IMR-90 (cell line): Measurements from ENCODE around the gene EID3. TPM values are rescaled to one million over a fixed set of nuclear protein-coding genes. Genes with fewer than 3 reads are reported as not detected.

Source experiments
- ATAC-seq: fragments of 200-7000 bp; cut with Tn5 transposase; 2 replicates; pipeline ENCODE4 v1.9.1; 2020; ENCODE audit warnings: low read depth, mild to moderate bottlenecking, moderate library complexity
- BruUV-seq: library from RNA; stranded (reverse); fragments of 400-500 nt; replicated peaks from 2 replicates; lab custom pipeline; 2021; lab: Mats Ljungman, UMichigan
- CTCF ChIA-PET: fragments of 300-600 bp; formaldehyde crosslinking; extraction: SDS; loops from one replicate; lab custom pipeline; 2021; ENCODE audit warnings: antibody characterized with exemption; lab: Yijun Ruan, JAX
- POLR2A ChIA-PET: fragments of 300-600 bp; sonication (Branson Sonifier 250); formaldehyde crosslinking; loops from one replicate; lab custom pipeline; 2022; ENCODE audit warnings: antibody characterized with exemption; ENCODE audit not compliant: unreplicated experiment; lab: Charles Lee
- DNase-seq: peaks from one replicate; pipeline ENCODE4 v3.0.0; 2013
- H2AFZ ChIP-seq: replicated peaks from 2 replicates; pipeline ENCODE3; 2013; ENCODE audit warnings: low read length, mild to moderate bottlenecking; ENCODE audit not compliant: poor library complexity
- H2AK5ac ChIP-seq: 2 replicates; pipeline ENCODE4 v1.6.1; 2013; ENCODE audit warnings: low read depth, low read length, inconsistent platforms
- H2AK9ac ChIP-seq: replicated peaks from 2 replicates; pipeline ENCODE3; 2013; ENCODE audit warnings: mild to moderate bottlenecking, low read depth, low read length, moderate library complexity; ENCODE audit not compliant: poor library complexity
- H2BK120ac ChIP-seq: 2 replicates; pipeline ENCODE4 v1.6.1; 2013; ENCODE audit warnings: low read depth, low read length, inconsistent platforms
- H2BK15ac ChIP-seq: 3 replicates; pipeline ENCODE4 v1.6.1; 2013; ENCODE audit warnings: low read depth, low read length, inconsistent platforms
- H2BK20ac ChIP-seq: 2 replicates; pipeline ENCODE4 v1.6.1; 2013; ENCODE audit warnings: low read depth, mild to moderate bottlenecking, inconsistent platforms, low read length, moderate library complexity
- H2BK5ac ChIP-seq: 2 replicates; pipeline ENCODE4 v1.6.1; 2013; ENCODE audit warnings: mild to moderate bottlenecking, low read depth, low read length, inconsistent platforms; ENCODE audit not compliant: poor library complexity, severe bottlenecking
- H3K14ac ChIP-seq: replicated peaks from 2 replicates; pipeline ENCODE4 v1.6.1; 2013; ENCODE audit warnings: low read depth, low read length, inconsistent platforms
- H3K18ac ChIP-seq: 2 replicates; pipeline ENCODE4 v1.6.1; 2013; ENCODE audit warnings: low read depth, low read length, control low read depth
- H3K23ac ChIP-seq: 2 replicates; pipeline ENCODE4 v1.6.1; 2013; ENCODE audit warnings: low read depth, low read length, inconsistent platforms
- H3K27ac ChIP-seq: 2 replicates; pipeline ENCODE4 v1.5.1; 2013; ENCODE audit warnings: mild to moderate bottlenecking, control low read depth, low read length; ENCODE audit not compliant: insufficient read depth
- H3K27me3 ChIP-seq: 2 replicates; pipeline ENCODE4 v1.6.1; 2013; ENCODE audit warnings: low read length; ENCODE audit not compliant: control insufficient read depth, insufficient read depth
- H3K36me3 ChIP-seq: 2 replicates; pipeline ENCODE4 v1.6.1; 2013; ENCODE audit warnings: low read length, mixed read lengths; ENCODE audit not compliant: control insufficient read depth, insufficient read depth
- H3K4ac ChIP-seq: 2 replicates; pipeline ENCODE4 v1.6.1; 2013; ENCODE audit warnings: low read depth, low read length, inconsistent platforms
- H3K4me1 ChIP-seq: 2 replicates; pipeline ENCODE4 v1.6.1; 2013; ENCODE audit warnings: low read length, mixed read lengths; ENCODE audit not compliant: control insufficient read depth, insufficient read depth
- H3K4me2 ChIP-seq: 2 replicates; pipeline ENCODE4 v1.6.1; 2013; ENCODE audit warnings: low read depth, mild to moderate bottlenecking, control low read depth, low read length, moderate library complexity
- H3K4me3 ChIP-seq: 2 replicates; pipeline ENCODE4 v1.5.1; 2013; ENCODE audit warnings: low read depth, mild to moderate bottlenecking, control low read depth, low read length, moderate library complexity; ENCODE audit not compliant: insufficient read depth
- H3K56ac ChIP-seq: 2 replicates; pipeline ENCODE4 v1.6.1; 2013; ENCODE audit warnings: low read length, inconsistent platforms; ENCODE audit not compliant: insufficient read depth; ENCODE audit errors: extremely low read depth
- H3K79me1 ChIP-seq, 2 experiments: 2 replicates each; pipeline ENCODE4 v1.6.1; 2013; ENCODE audit warnings: low read length in 2 of 2, inconsistent platforms in 1 of 2, low read depth in 1 of 2
- H3K9ac ChIP-seq: 2 replicates; pipeline ENCODE4 v1.6.1; 2013; ENCODE audit warnings: low read depth, low read length, control low read depth
- H3K9me1 ChIP-seq: 2 replicates; pipeline ENCODE4 v1.6.1; 2013; ENCODE audit warnings: low read length, inconsistent platforms; ENCODE audit not compliant: insufficient read depth
- H3K9me3 ChIP-seq: 2 replicates; pipeline ENCODE4 v1.6.1; 2013; ENCODE audit warnings: low read length; ENCODE audit not compliant: control insufficient read depth, insufficient read depth
- H4K20me1 ChIP-seq: 2 replicates; pipeline ENCODE4 v1.6.1; 2013; ENCODE audit warnings: low read length, inconsistent platforms; ENCODE audit not compliant: insufficient read depth
- H4K5ac ChIP-seq: 2 replicates; pipeline ENCODE4 v1.6.1; 2013; ENCODE audit warnings: mild to moderate bottlenecking, low read depth, low read length, control low read depth
- H4K8ac ChIP-seq, 2 experiments: 2 replicates each; pipeline ENCODE4 v1.6.1; 2013; ENCODE audit warnings: low read depth in 2 of 2, low read length in 2 of 2, control low read depth in 1 of 2, inconsistent platforms in 1 of 2
- H4K91ac ChIP-seq: 2 replicates; pipeline ENCODE4 v1.6.1; 2013; ENCODE audit warnings: low read depth, low read length, inconsistent platforms; ENCODE audit not compliant: insufficient read depth
- BHLHE40 ChIP-seq: fragments of 150-350 bp; IDR thresholded peaks from 2 replicates; pipeline ENCODE4 v1.6.1; 2016; ENCODE audit warnings: mild to moderate bottlenecking, low read depth, low read length
- CHD1 ChIP-seq: IDR thresholded peaks from 2 replicates; pipeline ENCODE4 v1.6.1; 2012; ENCODE audit warnings: low read depth, low read length, improper control_type of control experiment
- CTCF ChIP-seq: conservative IDR thresholded peaks from 2 replicates; pipeline ENCODE4 v1.5.1; 2012; ENCODE audit warnings: mild to moderate bottlenecking, low read depth, low read length, improper control_type of control experiment
- ELK1 ChIP-seq: fragments of 150-350 bp; IDR thresholded peaks from 2 replicates; pipeline ENCODE4 v1.6.1; 2016; ENCODE audit warnings: low read depth, mild to moderate bottlenecking, low read length, moderate library complexity, borderline replicate concordance
- FOS ChIP-seq: fragments of 150-350 bp; IDR thresholded peaks from 2 replicates; pipeline ENCODE4 v1.6.1; 2016; ENCODE audit warnings: low read depth, low read length
- MAFK ChIP-seq: IDR thresholded peaks from 2 replicates; pipeline ENCODE4 v1.6.1; 2012; ENCODE audit warnings: low read depth, low read length, improper control_type of control experiment
- MAZ ChIP-seq: IDR thresholded peaks from 2 replicates; pipeline ENCODE4 v1.6.1; 2012; ENCODE audit warnings: low read depth, mild to moderate bottlenecking, low read length, improper control_type of control experiment, moderate library complexity, borderline replicate concordance
- MXI1 ChIP-seq: IDR thresholded peaks from 2 replicates; pipeline ENCODE4 v1.6.1; 2012; ENCODE audit warnings: low read depth, mild to moderate bottlenecking, low read length, moderate library complexity, borderline replicate concordance
- POLR2A ChIP-seq: IDR thresholded peaks from 2 replicates; pipeline ENCODE4 v1.6.1; 2012; ENCODE audit warnings: mild to moderate bottlenecking, low read depth, low read length
- RAD21 ChIP-seq: IDR thresholded peaks from 2 replicates; pipeline ENCODE4 v1.6.1; 2012; ENCODE audit warnings: low read length, improper control_type of control experiment
- RCOR1 ChIP-seq: IDR thresholded peaks from 2 replicates; pipeline ENCODE4 v1.6.1; 2012; ENCODE audit warnings: mild to moderate bottlenecking, low read length, improper control_type of control experiment; ENCODE audit not compliant: insufficient replicate concordance
- RFX5 ChIP-seq: IDR thresholded peaks from 2 replicates; pipeline ENCODE4 v1.8.0; 2012; ENCODE audit warnings: low read depth, mild to moderate bottlenecking, low read length, moderate library complexity
- SMC3 ChIP-seq: fragments of 150-350 bp; IDR thresholded peaks from 2 replicates; pipeline ENCODE4 v1.6.1; 2016; ENCODE audit warnings: low read depth, mild to moderate bottlenecking, antibody characterized with exemption, low read length, moderate library complexity
- USF2 ChIP-seq: fragments of 150-350 bp; IDR thresholded peaks from 2 replicates; pipeline ENCODE4 v1.6.1; 2017; ENCODE audit warnings: mild to moderate bottlenecking, antibody characterized with exemption, low read length, low read depth
- WGBS, 2 experiments: methylation state at CpG; one replicate each; pipeline versions ENCODE4 v1.1.5 to v1.1.7; 2013; ENCODE audit warnings: missing lambda C conversion rate in 2 of 2; ENCODE audit not compliant: insufficient read length in 1 of 2; ENCODE audit errors: extremely low coverage in 2 of 2; 5-methylcytosine and 5-hydroxymethylcytosine counted together
- dilution Hi-C: fragments of 300-500 bp; cut with HindIII; formaldehyde crosslinking; loops from one replicate; pipeline ENCODE4 v1.14.3; 2018; ENCODE audit warnings: low sequenced_read_pairs; ENCODE audit not compliant: unreplicated experiment
- in situ Hi-C: fragments of 300-500 bp; cut with MboI; formaldehyde crosslinking; loops from 3 replicates; pipeline ENCODE4 v1.14.3; 2019; ENCODE audit warnings: low sequenced_read_pairs, inconsistent platforms, mixed read lengths
- intact Hi-C: fragments of 100-400 bp; cut with micrococcal nuclease; formaldehyde crosslinking; loops from 2 replicates; pipeline ENCODE4 v1.10.0; 2022
- polyA plus RNA-seq, 3 experiments: library from polyadenylated mRNA; depleted of rRNA; stranded (reverse); fragments of >200 nt; gene quantifications; 2 replicates each; pipeline ENCODE4 v1.2.3, GENCODE V29; 2012; ENCODE audit warnings: low replicate concordance in 1 of 3
- total RNA-seq: library from RNA; depleted of rRNA; stranded (reverse); fragments of >200 nt; gene quantifications from 2 replicates; pipeline ENCODE4 v1.2.3, GENCODE V29; 2012

EID3 gene
- total and polyA plus RNA-seq, 2 of the 4 experiments (the other 2 are of a cell fraction) = 2.2 to 4.1 TPM

- Histone ChIP-seq H3K4me2 (no peak overlapping the region), H3K9me1 (peaks cover 6% of the 10 kb centered on the region; the same call in 1 of the 2 replicates), H4K20me1 (peaks cover 78% of the 10 kb centered on the region), H3K9me3 (no peaks in the 10 kb centered on the region), H2AK9ac (no peak overlapping the region), H3K79me1 (peaks cover 27 to 54% of the 10 kb centered on the region in 2 experiments), H2BK120ac (no peak overlapping the region), H3K4me3 (no peak overlapping the region), H4K91ac (no peak overlapping the region), H4K8ac (no peak overlapping the region), H3K27me3 (no peaks in the 10 kb centered on the region), H2AFZ (no peak overlapping the region), H2BK20ac (no peak overlapping the region), H3K36me3 (peaks cover 56% of the 10 kb centered on the region), H4K5ac (no peak overlapping the region), H3K23ac (peak overlapping the region; percentile 8; the same call in 1 of the 2 replicates), H3K4me1 (peaks cover 6% of the 10 kb centered on the region), H3K4ac (no peak overlapping the region), H3K14ac (no peak overlapping the region), H3K27ac (no peak overlapping the region; the same call in 1 of the 2 replicates), H2AK5ac (no peak overlapping the region), H2BK5ac (no peak overlapping the region), H3K9ac (no peak overlapping the region), H3K56ac (no peak overlapping the region), H2BK15ac (no peak overlapping the region), H3K18ac (no peak overlapping the region)
- ATAC-seq (no peak), DNase-seq (no peak)
- 100% methylated on average over 1 of the region's 1 CpG; no CpG with 5 or more reads in 1 of the 2 experiments for WGBS, 2 experiments
- intact Hi-C loops (loop anchor here (10.0 kb wide), 1 partner anchor 375 kb away; no protein-coding TSS in a partner anchor), in situ Hi-C loops (no loop called here), dilution Hi-C loops (no loop called here)
- ChIA-PET CTCF (no interaction called here), POLR2A (no interaction called here)
- no TSS peak for BruUV-seq
- TF ChIP-seq RCOR1 (no peak), MXI1 (no peak), MAFK (no peak), CHD1 (no peak), MAZ (no peak), BHLHE40 (no peak), POLR2A (no peak), CTCF (no peak), ELK1 (no peak), RAD21 (no peak), FOS (no peak), SMC3 (no peak), USF2 (no peak), RFX5 (no peak)
Observed at GRCh38 chr12:104319918-104320626, 16.5 kb downstream of the EID3 start.
